Muscle layer of duodenum (tissue), 2 donors: Measurements from ENCODE around the gene CNOT4.
"Not testable (repeated sequence)": the region's sequence is repeated elsewhere in the genome, so short reads cannot be mapped to it uniquely, and the experiment has no call there.

Experiments used
- H3K27ac ChIP-seq: one replicate; pipeline ENCODE4 v1.7.0; 2013; ENCODE audit warnings: mild to moderate bottlenecking, low read length
- H3K27me3 ChIP-seq: one replicate; pipeline ENCODE4 v1.7.0; 2013; ENCODE audit warnings: low read depth, mild to moderate bottlenecking, control low read depth, low read length
- H3K36me3 ChIP-seq, 2 donors: one replicate each; pipeline ENCODE4 v1.7.0; 2013; ENCODE audit warnings: low read length in 2 of 2, control low read depth in 1 of 2, mild to moderate bottlenecking in 1 of 2; ENCODE audit not compliant: insufficient read depth in 2 of 2, control insufficient read depth in 1 of 2
- H3K4me1 ChIP-seq, 2 donors: one replicate each; pipeline ENCODE4 v1.7.0; 2013; ENCODE audit warnings: low read length in 2 of 2, mild to moderate bottlenecking in 2 of 2, control low read depth in 1 of 2, moderate library complexity in 1 of 2; ENCODE audit not compliant: insufficient read depth in 2 of 2, control insufficient read depth in 1 of 2
- H3K4me3 ChIP-seq, 2 donors: one replicate each; pipeline ENCODE4 v1.7.0; 2013; ENCODE audit warnings: low read length in 2 of 2, low read depth in 1 of 2, mild to moderate bottlenecking in 1 of 2
- H3K9me3 ChIP-seq, 2 donors: one replicate each; pipeline ENCODE4 v1.7.0; 2013; ENCODE audit warnings: low read length in 2 of 2, control low read depth in 1 of 2, mild to moderate bottlenecking in 1 of 2; ENCODE audit not compliant: control insufficient read depth in 1 of 2
- donor health status: healthy.

Gene CNOT4

DNA sequence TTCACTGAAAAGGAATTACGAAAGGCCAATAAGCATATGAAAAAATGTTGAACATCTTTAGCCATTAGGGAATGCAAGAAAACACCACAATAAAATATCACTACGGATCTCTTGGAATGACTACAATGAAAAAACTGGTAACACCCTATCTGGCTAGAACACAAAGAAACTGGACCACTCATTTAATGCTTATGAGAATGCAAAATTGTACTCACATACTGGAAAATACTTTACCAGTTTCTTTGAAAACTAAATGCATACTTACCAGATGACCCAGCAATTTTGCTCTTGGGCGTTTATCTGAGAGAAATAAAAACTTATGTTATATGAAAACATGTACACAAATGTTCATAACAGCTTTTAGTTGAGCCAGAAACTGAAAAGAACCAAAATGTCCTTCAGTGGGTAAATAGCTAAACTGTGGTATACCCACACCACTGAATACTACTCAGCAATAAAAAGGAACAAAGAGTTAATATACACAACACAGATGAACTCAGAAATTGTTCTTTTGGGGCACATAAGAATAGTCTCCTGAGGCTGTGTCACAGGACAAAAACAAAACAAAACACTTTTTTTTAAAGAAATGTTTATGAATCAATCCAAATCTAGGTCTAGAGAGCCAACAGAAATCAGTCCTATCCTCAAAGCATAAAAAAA, 23.5 kb downstream of the CNOT4 start:
- H3K4me3 ChIP-seq = no peak overlapping the region
- H3K27ac ChIP-seq = no peak overlapping the region
- H3K27me3 ChIP-seq = no peaks in the 10 kb centered on the region
- no peaks in the 10 kb centered on the region for H3K36me3 ChIP-seq
- H3K4me1 ChIP-seq = no peaks in the 10 kb centered on the region
- no peaks in the 10 kb centered on the region for H3K9me3 ChIP-seq

GRCh38 chr7:135481598-135481979, 28.3 kb downstream of the CNOT4 start:
- Histone ChIP-seq H3K9me3 (no peaks in the 10 kb centered on the region), H3K27me3 (no peaks in the 10 kb centered on the region), H3K4me3 (no peak overlapping the region), H3K27ac (no peak overlapping the region), H3K36me3 (no peaks in the 10 kb centered on the region), H3K4me1 (no peaks in the 10 kb centered on the region)

- no peaks in the 10 kb centered on the region for H3K9me3 ChIP-seq
These were observed 28.8 kb downstream of the CNOT4 start for GRCh38 chr7:135480966-135481597.

GRCh38 chr7:135475521-135475920, 34.4 kb downstream of the CNOT4 start:
- no peaks in the 10 kb centered on the region for H3K36me3 ChIP-seq
- no peak overlapping the region for H3K4me3 ChIP-seq
- H3K27ac ChIP-seq = no peak overlapping the region
- no peaks in the 10 kb centered on the region for H3K27me3 ChIP-seq
- H3K9me3 ChIP-seq = no peaks in the 10 kb centered on the region
- no peaks in the 10 kb centered on the region for H3K4me1 ChIP-seq

More at GRCh38 chr7:135480966-135481597, 28.8 kb downstream of the CNOT4 start:
- no peak overlapping the region for H3K27ac ChIP-seq
- H3K4me1 ChIP-seq = no peaks in the 10 kb centered on the region
- no peaks in the 10 kb centered on the region for H3K27me3 ChIP-seq
- no peak overlapping the region for H3K4me3 ChIP-seq
- H3K36me3 ChIP-seq = no peaks in the 10 kb centered on the region

DNA sequence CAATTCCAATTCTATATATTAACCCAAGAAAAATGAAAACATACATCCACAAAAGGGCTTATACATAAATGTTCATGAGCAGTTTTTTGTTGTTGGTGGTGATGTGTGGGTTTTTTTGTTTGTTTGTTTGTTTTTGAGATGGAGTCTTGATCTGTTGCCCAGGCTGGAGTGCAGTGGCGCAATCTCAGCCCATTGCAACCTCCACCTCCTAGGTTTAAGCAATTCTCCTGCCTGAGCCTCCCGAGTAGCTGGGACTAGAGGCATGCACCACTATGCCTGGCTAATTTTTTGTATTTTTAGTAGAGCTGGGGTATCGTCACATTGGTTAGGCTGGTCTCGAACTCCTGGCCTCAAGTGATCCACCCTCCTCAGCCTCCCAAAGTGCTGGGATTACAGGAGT, 40.2 kb downstream of the CNOT4 start:
- H3K9me3 ChIP-seq, H3K4me1 ChIP-seq, H3K4me3 ChIP-seq, H3K36me3 ChIP-seq, H3K27ac ChIP-seq, H3K27me3 ChIP-seq: not testable (repeated sequence)

GRCh38 chr7:135467207-135467711, 42.6 kb downstream of the CNOT4 start:
- Histone ChIP-seq H3K27ac (no peak overlapping the region), H3K27me3 (no peaks in the 10 kb centered on the region), H3K36me3 (no peaks in the 10 kb centered on the region), H3K4me3 (no peak overlapping the region), H3K4me1 (peaks cover 0 to 4% of the 10 kb centered on the region in 2 donors), H3K9me3 (no peaks in the 10 kb centered on the region)

DNA sequence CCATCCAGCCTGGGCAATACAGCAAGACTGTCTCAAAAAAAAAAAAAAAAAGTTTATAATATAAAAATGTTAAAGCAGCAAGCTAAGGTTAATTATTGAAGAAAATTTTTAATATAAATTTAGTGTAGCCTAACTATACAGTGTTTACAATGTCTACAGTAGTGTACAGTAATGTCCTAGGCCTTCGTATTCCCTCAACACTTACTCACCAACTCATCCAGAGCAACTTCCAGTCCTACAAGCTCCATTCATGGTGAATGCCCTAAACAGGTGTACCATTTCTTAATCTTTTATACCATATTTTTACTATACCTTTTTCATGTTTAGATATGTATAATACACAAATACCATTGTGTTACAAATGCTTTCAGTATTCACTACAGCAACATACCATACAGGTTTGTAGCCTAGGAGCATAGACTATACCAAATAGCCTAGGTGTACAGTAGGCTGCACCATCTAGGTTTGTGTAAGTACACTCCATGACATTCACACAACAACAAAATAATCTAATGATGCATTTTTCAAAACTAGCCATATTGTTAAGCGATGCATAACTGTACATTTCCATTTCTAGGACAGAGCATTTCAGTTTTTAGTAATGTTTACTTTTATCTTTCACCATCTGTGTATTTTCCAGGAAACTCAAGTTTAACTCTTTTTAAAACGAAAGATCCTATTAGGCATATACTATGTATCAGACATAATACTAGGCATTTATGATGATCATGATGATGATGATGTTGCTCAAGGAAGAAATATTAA, 43.3 kb downstream of the CNOT4 start:
- H3K4me3 ChIP-seq = no peak overlapping the region
- peaks cover 0 to 4% of the 10 kb centered on the region in 2 donors for H3K4me1 ChIP-seq
- no peaks in the 10 kb centered on the region for H3K36me3 ChIP-seq
- H3K27me3 ChIP-seq = no peaks in the 10 kb centered on the region
- H3K27ac ChIP-seq = no peak overlapping the region
- H3K9me3 ChIP-seq = no peaks in the 10 kb centered on the region

DNA sequence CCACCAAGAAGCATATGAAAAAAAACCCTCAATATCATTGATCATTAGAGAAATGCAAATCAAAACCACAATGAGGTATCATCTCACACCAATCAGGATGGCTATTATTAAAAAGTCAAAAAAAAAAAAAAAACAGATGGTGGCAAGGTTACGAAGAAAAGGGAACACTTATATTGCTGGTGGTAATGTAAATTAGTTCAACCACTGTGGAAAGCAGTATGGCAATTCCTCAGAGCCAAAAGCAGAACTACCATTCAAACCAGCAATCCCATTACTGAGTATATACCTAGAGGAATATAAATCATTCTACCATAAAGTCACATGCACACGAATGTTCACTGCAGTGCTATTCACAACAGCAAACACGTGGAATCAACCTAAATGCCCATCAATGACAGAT, 46.0 kb downstream of the CNOT4 start:
- Histone ChIP-seq H3K9me3 (no peaks in the 10 kb centered on the region), H3K4me3 (no peak overlapping the region), H3K36me3 (no peaks in the 10 kb centered on the region), H3K4me1 (peaks cover 0 to 8% of the 10 kb centered on the region in 2 donors), H3K27ac (no peak overlapping the region), H3K27me3 (no peaks in the 10 kb centered on the region)

GRCh38 chr7:135459951-135460567, 49.8 kb downstream of the CNOT4 start:
- Histone ChIP-seq H3K27me3 (no peaks in the 10 kb centered on the region), H3K36me3 (no peaks in the 10 kb centered on the region), H3K4me3 (no peak overlapping the region), H3K4me1 (peaks cover 0 to 11% of the 10 kb centered on the region in 2 donors), H3K27ac (no peak overlapping the region), H3K9me3 (no peaks in the 10 kb centered on the region)

DNA sequence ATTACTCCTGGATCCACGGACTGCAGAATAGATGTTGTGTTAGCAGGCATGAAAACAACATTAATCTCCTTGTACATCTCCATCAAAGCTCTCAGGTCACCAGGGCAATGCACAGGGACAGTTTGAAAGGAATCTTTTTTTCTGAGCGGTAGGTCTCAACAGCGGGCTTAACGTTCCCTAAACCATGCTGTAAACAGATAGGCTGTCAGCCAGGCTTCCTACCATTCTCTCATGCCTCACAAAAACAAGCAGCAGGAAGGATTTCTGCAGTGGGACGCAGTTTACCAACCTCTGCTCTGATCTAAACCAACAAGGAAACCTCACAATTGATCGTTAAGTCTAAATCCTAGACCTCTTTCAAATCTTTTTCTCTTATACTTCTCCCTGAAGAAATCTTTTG, 50.8 kb downstream of the CNOT4 start:
- no peak overlapping the region for H3K27ac ChIP-seq
- H3K27me3 ChIP-seq = no peaks in the 10 kb centered on the region
- H3K4me1 ChIP-seq = peaks cover 0 to 11% of the 10 kb centered on the region in 2 donors
- no peaks in the 10 kb centered on the region for H3K36me3 ChIP-seq
- H3K4me3 ChIP-seq = no peak overlapping the region
- no peaks in the 10 kb centered on the region for H3K9me3 ChIP-seq

DNA sequence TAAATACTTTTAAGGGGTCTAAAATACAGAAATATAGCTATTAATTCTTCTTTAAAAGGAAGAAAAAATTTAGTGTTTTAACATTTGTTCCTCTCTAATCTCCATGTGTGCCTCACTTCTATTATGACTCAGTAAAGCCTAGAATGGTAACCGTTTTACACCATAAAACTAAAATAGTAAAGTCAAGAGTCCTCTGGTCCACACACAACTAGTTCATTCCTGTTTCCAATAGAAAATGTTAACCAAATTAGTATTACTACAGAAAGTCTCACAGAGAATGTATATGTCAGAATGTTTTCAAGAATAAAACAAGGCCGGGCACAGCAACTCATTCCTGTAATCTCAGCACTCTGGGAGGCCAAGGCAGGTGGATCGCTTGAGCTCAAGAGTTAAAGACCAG, 55.8 kb downstream of the CNOT4 start:
- Histone ChIP-seq H3K36me3 (no peaks in the 10 kb centered on the region), H3K27ac (no peak overlapping the region), H3K4me3 (no peak overlapping the region), H3K9me3 (no peaks in the 10 kb centered on the region), H3K27me3 (no peaks in the 10 kb centered on the region), H3K4me1 (peaks cover 0 to 3% of the 10 kb centered on the region in 2 donors)
